ENCODE measurements around the gene SLC26A6.

Gene SLC26A6

GRCh38 chr3:48597408-48597800, 37.9 kb downstream of the SLC26A6 start:
- FAIRE-seq = no peak

- FAIRE-seq = no peak
These were observed 38.4 kb downstream of the SLC26A6 start for GRCh38 chr3:48596676-48597407.

- FAIRE-seq = no peak
These were observed 39.1 kb downstream of the SLC26A6 start for GRCh38 chr3:48596157-48596556.

- FAIRE-seq = no peak
These were observed 39.6 kb downstream of the SLC26A6 start for GRCh38 chr3:48595526-48596121.

- no peak for FAIRE-seq
These were observed 40.2 kb downstream of the SLC26A6 start, which contains the start of gene COL7A1 for GRCh38 chr3:48595075-48595525. TSS of gene COL7A1 (minus strand) at chr3:48595329. CDS start at chr3:48595159, 170 bp downstream.

- FAIRE-seq = no peak
These were observed 40.7 kb downstream of the SLC26A6 start for GRCh38 chr3:48594417-48595049.

- FAIRE-seq = no peak
These were observed 41.9 kb downstream of the SLC26A6 start for GRCh38 chr3:48593337-48593736.

GRCh38 chr3:48592519-48593087, 42.7 kb downstream of the SLC26A6 start:
- FAIRE-seq = no peak

GRCh38 chr3:48591886-48592518, 43.3 kb downstream of the SLC26A6 start:
- FAIRE-seq = no peak

- FAIRE-seq = no peak
These were observed 43.8 kb downstream of the SLC26A6 start for GRCh38 chr3:48591436-48591835.

GRCh38 chr3:48588230-48588629, 47.0 kb downstream of the SLC26A6 start:
- FAIRE-seq = no peak

GRCh38 chr3:48587686-48588085, 47.6 kb downstream of the SLC26A6 start:
- no peak for FAIRE-seq

GRCh38 chr3:48585411-48585810, 49.9 kb downstream of the SLC26A6 start:
- FAIRE-seq = no peak

- no peak for FAIRE-seq
These were observed 50.4 kb downstream of the SLC26A6 start for GRCh38 chr3:48584836-48585235.

GRCh38 chr3:48581621-48582481, 53.4 kb downstream of the SLC26A6 start:
- no peak for FAIRE-seq

- FAIRE-seq = no peak
These were observed 58.6 kb downstream of the SLC26A6 start for GRCh38 chr3:48576647-48577046.
